ENCODE data around the gene ITGB2.

GRCh38 chr21:44837537-44837936 lies 83.2 kb downstream of the ITGB2 start:
- TF ChIP-seq POLR2A (IDR thresholded peaks at IDR 0.05; ENCODE audit: low read depth) (no peak), CTCF (IDR thresholded peaks at IDR 0.05) (no peak), POLR2AphosphoS5 (IDR thresholded peaks at IDR 0.05) (no peak), EP300 (IDR thresholded peaks at IDR 0.05) (no peak)
